GM21786 (cell line): ENCODE data around the gene ELAVL2.
"Not testable (repeated sequence)": the region's sequence is repeated elsewhere in the genome, so short reads cannot be mapped to it uniquely, and the experiment has no call there.

ENCODE experiments used
- ATAC-seq: cut with Tn5 transposase; IDR thresholded peaks from one replicate; pipeline ENCODE4 v1.9.1; 2021; ENCODE audit not compliant: unreplicated experiment

Gene ELAVL2

DNA sequence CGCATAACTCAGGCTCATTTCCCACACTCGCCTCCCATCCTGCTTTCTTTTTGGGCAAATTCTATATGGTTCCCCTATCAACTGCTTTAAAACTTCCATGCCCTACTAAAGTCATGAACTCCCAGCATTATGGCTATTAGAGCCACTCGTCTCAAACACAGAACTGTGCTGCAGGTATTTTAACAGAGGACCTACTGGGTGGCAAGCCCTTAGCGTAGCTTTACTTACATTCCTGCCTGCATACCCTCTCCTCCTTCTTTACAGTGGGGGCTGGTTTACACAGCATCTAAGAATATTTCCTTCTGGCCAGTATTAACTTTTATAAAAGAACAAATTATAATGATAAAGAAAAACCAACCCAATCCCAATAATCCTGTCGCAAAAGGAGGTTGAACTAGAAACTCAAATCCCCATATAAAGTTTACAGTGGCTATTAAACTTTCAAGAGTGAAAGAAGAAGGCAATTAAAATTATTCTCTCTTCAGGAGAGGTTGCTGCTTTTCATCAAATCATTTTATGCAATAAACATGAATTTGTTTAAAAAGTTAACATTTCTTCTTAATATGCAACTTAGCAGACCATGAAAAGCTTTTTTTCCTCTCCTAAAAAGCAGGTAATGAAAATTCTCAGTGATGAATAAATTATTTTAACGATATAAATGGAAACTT is 100.6 kb downstream of the ELAVL2 start:
- ATAC-seq: no peak

GRCh38 chr9:23723672-23724071 is 102.4 kb downstream of the ELAVL2 start:
- ATAC-seq: no peak

- not testable (repeated sequence) for ATAC-seq
These were observed 103.0 kb downstream of the ELAVL2 start for GRCh38 chr9:23723048-23723447.

DNA sequence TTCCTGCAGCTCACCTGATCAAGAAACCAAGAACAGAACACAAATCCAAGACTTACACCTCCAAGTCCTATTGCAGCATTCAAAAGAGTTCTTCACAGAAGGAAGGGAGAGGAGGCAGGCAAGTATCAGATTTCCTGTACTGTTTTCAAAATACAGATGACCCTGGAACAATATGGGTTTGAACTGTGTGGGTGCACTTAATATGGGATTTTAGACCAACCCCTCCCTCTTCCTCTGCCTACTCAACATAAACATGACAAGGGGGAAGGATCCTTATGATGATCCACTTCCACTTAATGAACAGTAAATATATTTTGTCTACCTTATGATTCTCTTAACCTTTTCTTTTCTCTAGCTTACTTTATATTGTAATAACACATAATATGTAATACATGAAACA is 104.6 kb downstream of the ELAVL2 start:
- ATAC-seq: no peak

GRCh38 chr9:23717505-23717904 is 108.5 kb downstream of the ELAVL2 start:
- ATAC-seq: no peak

DNA sequence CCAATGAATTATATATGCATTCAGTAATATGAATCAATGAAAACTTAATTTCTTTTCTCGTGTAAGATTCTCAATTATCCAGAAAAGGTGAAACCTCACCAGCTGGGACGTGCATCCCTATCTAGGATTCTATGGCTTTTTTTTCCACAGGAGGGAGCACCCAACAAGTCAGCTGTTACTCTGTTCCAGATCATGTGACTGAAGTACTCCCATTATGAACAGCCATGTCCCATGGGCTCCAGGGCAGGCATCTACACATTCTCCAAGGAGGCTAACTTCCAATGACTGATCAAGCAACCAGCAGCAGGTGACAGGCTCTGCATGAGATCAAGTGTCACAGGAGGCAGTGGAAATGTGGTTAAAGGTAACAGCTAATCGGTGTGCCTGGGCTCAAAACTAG is 118.8 kb downstream of the ELAVL2 start:
- ATAC-seq: no peak

DNA sequence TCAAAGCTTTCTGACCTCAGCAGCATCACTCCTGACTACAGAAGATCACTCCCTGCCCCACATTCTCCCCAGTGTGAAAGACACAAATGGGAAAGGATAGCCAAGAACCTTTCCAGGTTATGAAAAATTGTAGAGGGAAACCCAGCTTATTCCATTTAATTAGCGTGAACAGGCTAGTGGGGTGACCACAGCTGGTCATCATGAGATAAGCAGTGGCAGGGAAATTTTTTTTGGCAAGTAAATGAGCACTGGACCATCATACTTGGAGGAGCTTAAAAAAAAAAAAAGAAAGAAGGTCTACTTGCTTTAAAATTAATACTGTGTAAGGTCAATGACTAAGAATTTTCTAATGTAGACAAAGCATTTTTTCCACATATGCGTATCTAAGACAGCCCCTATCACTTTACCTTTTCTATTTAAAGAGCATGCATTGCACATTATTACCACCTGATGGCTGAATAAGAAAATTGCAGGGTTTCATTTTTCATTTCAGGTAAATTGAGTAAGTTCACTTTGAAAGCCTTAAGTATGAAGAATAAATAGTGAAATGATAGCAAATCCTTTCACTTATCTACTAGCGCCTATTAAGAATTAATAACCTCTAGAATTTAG is 123.6 kb downstream of the ELAVL2 start:
- no peak for ATAC-seq

DNA sequence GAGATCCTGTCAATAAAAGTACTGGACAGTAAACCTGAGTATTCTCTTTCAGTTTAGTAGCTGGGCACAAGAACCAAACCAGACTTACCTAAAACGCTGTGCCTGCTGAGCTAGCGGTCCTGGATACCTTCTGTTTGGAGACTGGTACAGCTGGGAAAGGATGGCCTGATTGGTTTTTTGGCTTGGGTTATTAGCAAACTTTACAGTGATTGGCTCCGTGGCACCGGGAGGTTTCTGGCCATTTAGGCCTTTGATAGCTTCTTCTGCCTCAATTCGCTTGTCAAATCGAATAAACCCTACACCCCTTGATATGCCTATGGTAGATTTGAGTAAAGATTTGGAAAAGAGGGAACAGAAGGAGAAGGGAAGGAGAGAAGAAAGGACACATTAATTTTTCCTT is 124.7 kb downstream of the ELAVL2 start:
- no peak for ATAC-seq

- ATAC-seq: no peak
These were observed 125.7 kb downstream of the ELAVL2 start for GRCh38 chr9:23700359-23700758.

GRCh38 chr9:23698161-23698560 is 127.9 kb downstream of the ELAVL2 start:
- ATAC-seq: no peak

GRCh38 chr9:23695572-23695971 is 130.5 kb downstream of the ELAVL2 start:
- ATAC-seq: no peak

DNA sequence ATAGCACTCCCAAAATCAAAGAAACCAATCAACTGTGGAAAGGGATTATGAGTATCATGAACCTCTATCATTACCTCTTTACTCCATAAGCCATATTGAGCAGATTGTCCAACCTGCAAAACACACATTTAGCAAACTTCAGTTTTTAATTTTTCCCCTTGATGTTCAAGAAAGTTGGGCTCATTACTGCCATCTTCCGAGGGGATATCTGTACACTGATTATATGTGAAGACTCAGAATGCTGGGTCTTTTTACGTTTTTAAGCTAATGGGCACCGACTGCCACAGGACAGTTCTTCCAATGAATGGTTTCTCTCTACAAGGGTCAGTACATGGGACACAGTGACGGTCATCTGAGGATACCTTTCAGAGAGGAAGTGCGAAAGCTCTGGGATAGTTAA is 132.7 kb downstream of the ELAVL2 start:
- no peak for ATAC-seq

GRCh38 chr9:23686896-23687295 is 139.1 kb downstream of the ELAVL2 start:
- no peak for ATAC-seq

- no peak for ATAC-seq
These were observed 139.8 kb downstream of the ELAVL2 start for GRCh38 chr9:23686257-23686656.

GRCh38 chr9:23683611-23684061 is 142.4 kb downstream of the ELAVL2 start:
- ATAC-seq: no peak

GRCh38 chr9:23682891-23683431 is 143.1 kb downstream of the ELAVL2 start:
- ATAC-seq: no peak

DNA sequence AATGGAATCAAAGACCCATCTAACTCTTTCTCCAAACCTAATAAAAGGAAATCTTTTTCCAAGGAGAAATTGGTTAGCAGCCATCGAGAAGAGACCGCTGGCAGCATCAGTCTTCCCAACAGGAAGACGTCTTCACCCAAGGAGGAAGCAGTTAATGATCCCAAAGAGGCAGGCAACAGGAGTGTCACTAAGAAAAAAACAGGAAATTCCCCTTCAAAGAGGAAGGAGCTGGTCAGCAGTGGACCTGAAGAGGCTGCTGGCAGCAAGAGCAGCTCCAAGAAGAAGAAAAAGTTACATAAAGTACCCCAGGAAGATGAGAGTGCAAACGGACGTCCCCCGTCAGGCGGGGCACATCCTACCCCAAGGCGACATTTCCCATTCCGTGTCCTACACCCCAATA is 143.7 kb downstream of the ELAVL2 start:
- ATAC-seq: no peak

- no peak for ATAC-seq
These were observed 148.6 kb downstream of the ELAVL2 start for GRCh38 chr9:23677446-23677845.

DNA sequence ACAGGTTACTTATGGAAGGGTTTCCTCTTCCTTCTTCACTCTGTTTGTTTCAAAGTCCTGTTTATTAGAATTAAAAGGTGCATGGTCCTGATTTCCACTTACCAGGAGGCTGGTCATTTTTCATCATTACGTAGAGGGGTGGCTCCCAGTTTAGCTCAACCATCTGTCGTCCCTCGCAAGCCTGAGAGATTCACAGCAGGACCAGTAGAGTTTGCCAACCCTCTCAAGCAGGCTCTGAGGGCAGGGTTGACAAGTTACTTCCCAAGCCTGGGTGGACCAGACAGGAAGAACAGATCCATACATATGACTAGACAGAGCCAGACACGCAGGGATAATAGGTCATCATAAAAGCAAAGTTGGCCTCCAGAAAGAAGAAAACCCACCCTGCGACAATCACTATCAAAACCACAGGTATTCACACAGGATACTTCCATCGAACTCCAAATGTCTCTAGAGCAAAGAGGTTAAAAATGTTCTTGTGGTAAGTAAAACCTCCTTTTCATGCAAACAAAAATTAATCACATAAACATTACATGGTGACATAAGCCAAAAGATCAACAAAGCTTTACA is 151.9 kb downstream of the ELAVL2 start:
- no peak for ATAC-seq

DNA sequence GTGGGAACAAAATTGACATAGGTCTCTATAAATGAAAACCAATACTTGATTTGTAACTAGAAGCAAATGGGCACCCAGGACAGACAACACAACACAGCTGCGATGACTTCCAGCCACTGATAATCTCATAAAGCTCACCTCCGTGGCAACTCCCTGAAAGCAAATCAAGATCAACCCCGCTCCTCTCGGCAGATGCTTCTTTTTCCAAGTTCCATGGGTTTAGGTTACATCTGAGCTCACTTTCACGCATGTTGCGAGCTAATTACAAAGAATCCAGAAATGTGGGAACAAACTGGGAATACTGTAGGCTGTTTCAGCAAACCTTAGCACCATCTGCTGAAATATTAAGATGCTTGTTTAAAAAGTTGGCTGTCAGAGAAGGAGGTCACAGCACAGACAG is 153.9 kb downstream of the ELAVL2 start:
- ATAC-seq: no peak

DNA sequence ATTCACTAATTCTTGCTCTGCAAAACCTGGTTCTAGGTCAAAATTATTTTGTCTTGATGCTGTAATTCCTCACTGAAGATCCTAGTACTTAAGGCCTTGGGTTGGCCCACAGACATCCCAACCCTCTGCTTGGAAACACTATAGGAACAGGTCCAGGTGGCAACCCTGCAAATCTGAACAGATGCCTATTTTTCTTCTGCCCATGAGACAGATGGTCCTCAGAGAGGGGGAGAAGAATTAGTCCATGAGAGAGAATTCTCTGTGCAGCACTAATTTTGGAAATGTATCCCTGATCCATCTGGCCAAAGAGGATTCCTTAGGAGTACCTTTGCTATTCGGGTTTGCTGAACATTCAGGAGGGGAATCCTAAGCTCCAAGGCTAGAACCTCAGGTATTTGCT is 156.3 kb downstream of the ELAVL2 start:
- no peak for ATAC-seq

- no peak for ATAC-seq
These were observed 160.4 kb downstream of the ELAVL2 start for GRCh38 chr9:23665635-23666034.
